Hematopoietic multipotent progenitor cell (in vitro differentiated cells): ENCODE measurements around the gene VSIG10L2. TPM values are rescaled to one million over a fixed set of nuclear protein-coding genes. Genes with fewer than 3 reads are reported as not detected.
A peak's percentile ranks its signal among the peaks of the same experiment; 100 is the strongest.

Source experiments
- DNase-seq, 3 donors: peaks; one replicate each; pipeline ENCODE4 v3.0.0-alpha.2; 2011 to 2015; ENCODE audit warnings: low read depth in 2 of 3, low spot score in 2 of 3
- total RNA-seq: library from RNA; depleted of rRNA; stranded (reverse); fragments of >200 nt; gene quantifications from one replicate; pipeline ENCODE4 v1.2.3, GENCODE V29; 2012

The VSIG10L2 gene
- total RNA-seq, 1 donor: not detected

- no peak for DNase-seq
Observed at GRCh38 chr11:125929445-125930075, 16.3 kb upstream of the VSIG10L2 start.

- no peak for DNase-seq
Observed at GRCh38 chr11:125930076-125930450, 15.8 kb upstream of the VSIG10L2 start.

DNA sequence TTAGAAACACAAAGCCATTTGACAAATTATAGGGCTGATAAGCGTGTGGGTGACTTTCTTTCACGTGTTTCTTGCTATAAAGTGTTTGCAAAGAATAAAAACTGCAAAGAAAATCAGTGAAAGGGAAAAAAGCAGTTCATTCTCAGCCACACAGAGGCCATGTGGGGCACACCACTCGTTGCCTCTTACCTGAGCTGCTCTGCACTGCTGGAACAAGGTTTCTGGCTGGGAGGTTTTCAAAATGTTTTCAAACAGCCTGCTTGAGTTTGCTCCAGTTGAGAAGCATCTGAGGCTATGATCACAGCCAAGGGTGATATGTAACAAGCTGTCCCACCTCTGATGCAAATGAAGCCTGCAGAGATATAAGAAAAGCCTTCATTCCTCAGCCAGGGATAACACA lies 14.7 kb upstream of the VSIG10L2 start:
- DNase-seq: no peak

GRCh38 chr11:125931668-125932067 lies 14.2 kb upstream of the VSIG10L2 start:
- DNase-seq: no peak

DNA sequence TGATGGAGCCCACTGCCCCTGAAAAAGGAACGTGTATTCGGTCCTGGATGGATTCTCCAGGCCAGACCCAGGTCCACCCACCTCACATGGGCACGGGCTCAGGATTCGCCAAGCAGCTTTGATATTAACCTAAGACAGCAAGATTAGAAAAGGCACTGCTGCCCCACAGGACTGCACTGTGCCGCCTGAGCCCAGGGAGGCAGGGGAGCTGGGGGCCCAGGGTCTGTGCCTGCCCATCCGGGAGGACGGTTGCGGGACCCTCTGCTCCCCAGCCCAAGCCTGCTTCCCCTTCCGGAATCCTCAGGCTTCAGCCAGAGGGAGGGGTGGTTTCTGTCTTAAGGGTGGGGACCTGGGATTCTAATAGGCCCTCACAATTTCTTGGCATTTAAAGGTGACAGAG lies 13.5 kb upstream of the VSIG10L2 start:
- DNase-seq: no peak

DNA sequence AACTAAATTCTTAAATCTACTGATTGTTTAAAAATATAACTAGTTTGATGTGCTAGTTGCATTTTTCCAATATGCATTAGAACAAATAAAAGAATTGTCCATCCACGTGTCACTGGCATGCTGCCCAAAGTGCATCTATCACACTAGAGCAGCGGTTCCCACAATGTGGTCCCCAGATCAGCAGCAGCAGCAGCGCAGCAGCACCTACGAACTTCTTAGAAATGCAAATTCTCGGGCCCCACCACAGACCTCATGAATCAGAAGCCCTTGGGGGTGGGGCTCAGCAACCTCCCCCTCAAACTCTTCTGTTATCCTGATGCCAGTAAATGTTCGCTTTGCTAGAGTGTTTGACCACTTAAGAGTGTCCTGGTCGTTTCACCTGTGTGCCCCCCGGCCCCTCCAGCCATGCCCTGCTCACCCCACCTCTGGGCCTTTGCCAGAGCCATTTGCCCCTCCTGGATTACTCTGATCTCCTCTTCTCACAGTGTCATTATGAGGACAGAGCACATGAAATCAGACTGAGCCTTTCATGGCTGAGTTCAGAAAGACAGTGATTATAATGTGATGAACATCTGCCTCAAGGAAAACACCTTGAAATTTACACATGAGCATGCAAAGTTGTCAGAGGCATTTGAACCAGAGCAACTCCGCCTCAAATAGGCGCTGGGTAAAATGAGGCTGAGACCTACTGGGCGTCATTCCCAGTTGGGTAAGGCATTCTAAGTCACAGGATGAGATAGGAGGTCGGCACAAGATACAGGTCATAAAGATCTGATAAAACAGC lies 12.6 kb upstream of the VSIG10L2 start:
- DNase-seq: no peak

GRCh38 chr11:125934473-125934872 lies 11.4 kb upstream of the VSIG10L2 start:
- DNase-seq: no peak

DNA sequence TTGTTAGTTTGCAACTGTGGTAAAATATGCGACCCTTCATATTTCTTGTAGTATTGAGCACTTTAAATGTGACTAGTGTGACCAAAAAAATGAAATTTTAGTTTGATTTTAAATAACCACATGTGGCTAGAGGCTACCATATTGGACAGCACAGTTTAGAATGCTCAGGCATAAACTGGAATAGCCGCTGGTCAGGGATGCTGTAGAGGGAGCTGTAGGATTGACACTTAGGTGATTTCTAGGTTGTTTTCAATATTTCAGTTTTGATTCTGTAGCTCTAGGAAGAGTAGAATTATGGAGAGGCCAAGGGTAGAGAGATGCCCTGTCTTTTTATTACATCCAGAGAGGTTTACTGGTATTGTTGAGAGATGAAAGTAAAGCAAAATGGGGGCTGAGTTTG lies 10.8 kb upstream of the VSIG10L2 start:
- no peak for DNase-seq

DNA sequence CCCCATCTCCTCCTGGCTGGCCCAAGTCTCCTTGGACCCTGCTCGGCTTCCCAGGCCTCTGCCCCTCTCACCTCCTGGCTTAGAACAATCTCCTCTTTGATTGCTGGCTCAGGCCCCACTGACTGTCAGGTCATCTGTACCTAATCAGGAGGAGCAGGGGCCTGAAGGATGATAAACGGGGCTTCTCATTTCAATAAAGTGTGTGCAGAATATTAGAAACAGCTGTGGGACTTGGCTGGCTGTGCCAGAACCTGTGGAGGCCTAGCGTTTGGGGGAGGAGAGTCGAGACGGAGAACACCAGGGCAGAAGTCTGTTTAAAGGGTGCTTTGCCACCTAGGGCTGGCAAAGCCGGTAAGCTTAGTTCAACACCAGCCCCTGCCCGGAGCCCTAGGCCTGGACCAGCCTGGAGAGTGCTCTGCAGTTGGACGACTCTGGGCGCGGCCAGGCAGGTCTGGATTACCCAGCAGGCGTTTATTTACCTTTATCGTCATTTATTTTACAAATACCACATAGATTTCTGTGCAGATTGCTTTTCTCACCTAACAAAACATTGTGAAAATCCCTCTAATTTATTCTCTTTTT lies 10.1 kb upstream of the VSIG10L2 start:
- no peak for DNase-seq

DNA sequence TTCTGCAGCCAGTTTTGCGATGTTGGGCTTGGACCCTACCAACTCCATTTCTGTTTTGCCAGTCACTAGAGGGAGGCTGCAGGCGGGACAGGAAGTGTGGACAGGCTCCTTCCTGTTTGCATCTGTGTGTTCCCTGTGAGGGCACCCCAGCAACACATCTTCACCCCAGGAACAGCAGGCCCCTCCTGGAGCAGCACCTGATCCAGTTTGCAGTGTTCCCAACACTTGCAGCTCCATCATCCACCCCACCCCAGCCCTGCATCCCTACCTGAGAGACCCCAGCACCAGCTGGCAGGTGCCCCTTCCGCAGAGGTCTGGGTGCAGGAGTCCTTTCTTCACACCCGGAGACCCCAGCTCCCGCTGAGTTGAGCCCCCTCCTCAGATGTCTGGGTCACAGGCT lies 7.4 kb upstream of the VSIG10L2 start:
- DNase-seq: no peak

GRCh38 chr11:125939081-125939521 lies 6.7 kb upstream of the VSIG10L2 start:
- DNase-seq: no peak

DNA sequence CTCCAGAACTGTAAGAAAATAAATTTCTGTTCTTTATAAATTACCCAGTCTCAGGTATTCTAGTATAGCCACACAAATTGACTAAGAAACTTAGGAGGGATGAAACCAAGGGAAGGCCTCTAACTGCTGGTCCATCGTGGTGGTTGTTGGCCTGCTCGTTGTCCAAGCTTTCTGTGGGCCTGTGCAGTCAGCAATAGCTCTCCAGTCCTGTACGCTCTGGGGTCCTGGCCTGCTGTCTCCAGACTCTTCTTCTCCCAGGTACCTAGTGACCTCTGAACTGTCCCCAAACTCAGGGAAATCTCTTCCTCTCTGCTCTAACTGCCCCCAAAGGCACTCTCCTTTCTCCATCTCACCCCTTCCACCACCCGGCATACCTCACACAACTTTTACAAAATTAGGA lies 5.7 kb upstream of the VSIG10L2 start:
- no peak for DNase-seq

GRCh38 chr11:125941267-125941618 lies 4.6 kb upstream of the VSIG10L2 start:
- no peak for DNase-seq

DNA sequence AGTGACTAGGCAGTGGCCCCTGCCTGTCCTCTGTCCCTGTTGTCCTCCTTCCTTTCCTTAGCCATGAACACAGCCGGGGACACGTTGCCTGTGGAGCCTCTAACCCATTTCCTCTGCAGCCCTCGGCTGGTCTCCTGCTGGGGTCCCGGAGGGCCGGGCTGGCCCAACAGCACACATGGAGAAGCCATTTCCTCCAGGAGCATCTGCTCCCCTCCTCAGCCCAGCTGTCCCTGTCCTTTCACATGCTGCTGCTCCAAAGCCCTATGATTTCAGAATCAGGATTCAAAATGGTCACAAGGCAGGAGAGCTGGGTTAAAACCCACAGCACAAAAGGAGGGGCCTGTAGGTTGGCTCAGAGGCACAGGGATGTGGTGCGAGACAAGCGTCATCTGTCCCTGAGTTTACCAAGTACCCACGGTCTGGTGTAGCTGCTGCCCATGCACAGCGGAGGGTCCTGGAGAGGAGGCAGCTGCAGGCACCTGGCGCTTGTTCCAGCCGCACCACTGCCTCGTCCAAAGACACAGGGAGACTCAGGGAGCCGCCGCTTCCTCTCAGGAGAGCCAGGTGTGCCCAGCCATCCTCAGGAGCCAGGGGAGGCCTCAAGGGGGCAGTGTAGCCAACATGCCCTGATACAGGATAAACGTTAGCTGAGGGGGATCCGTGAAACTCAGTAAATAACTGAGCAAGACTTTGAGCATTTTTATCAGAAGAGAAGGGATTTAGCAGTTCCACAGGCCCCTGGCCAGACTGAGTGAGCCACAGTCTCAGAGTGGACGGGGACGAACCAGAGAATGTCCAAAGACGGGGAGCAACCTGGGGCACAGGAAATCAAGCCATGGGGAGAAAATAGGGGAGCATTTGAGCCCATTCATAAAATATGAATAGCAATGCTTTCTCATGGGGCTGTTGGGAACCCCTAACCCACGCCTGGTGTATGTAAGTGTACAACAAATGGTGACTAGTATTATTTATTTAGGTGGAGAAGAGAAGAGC lies 3.9 kb upstream of the VSIG10L2 start:
- peak in 2 of 3 donors; percentile 15 to 54 for DNase-seq

DNA sequence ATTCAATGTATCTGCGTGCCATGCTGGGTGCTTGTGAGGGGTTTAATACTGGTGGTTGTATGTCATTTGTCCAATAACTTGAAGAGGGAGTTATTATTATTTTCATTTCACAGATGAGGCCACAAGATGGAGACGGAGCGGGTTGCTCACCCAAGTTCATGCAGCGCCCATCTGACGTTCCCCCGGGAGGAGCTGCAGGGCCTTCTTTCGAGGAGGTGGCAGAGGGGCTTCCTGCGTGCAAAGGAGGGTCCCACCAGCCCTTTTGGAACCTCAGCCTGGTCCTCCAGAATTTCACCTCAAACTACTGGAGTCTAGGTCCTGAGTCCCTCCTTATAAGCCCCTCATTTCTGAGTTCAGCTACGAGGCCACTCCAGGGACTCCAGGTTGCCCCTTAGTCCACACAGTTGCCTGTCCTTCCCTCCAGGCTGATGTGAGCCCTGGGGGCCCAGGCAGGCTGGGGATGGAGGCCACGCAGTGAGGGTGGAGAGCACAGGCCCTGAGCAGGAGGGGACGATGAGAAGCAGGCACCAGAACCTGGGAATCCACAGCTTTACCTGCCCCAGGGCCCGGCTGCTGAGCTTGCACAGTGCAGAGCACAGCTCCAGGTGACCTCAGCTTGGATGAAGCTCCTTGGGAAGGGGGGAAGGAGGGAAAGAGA lies 2.9 kb upstream of the VSIG10L2 start:
- no peak for DNase-seq

- DNase-seq: no peak
Observed at GRCh38 chr11:125943661-125944349, 2.0 kb upstream of the VSIG10L2 start.

DNA sequence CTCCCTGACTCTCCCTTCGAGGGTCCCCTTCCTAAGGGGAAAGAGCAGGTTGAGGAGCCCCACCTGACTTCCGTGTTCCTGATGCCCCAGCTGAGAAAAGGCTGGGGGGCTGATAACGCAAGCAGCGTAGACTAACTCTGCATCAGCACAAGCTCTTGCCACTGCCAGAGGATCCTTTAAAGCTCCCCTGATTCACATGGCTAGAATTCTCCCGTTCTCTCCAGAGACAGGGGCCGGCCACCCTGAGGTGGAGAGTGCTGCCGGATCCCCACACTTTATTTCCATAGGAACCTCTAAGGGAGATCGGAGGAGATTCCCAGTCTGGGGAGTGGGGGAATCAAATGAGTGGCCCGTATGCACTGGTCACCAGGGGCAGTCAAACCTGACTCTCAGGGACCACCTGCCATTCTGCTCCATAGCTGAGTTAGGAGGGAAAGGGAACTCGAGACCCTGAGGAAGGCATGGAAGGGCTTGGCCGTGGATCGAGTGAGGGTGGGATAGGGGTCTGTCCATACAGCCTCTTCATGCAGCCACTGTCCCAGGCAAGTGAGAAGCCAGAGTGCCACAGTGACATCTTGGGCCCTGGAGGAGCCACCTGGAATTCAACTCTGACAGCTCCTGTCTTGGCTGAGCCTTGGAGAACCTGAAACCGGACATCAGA lies 1.4 kb upstream of the VSIG10L2 start:
- DNase-seq: no peak

GRCh38 chr11:125945011-125945796 lies 640 bp upstream of the VSIG10L2 start:
- DNase-seq: no peak
